ENCODE results near the gene RALBP1.

- no peak for TF ChIP-seq CTCF (IDR thresholded peaks at IDR 0.05)
- TF ChIP-seq POLR2A (IDR thresholded peaks at IDR 0.05) = no peak
Measured at GRCh38 chr18:9522952-9523351, 47.6 kb downstream of the RALBP1 start.

All from adrenal gland (tissue), 5 donors.